Measurements from ENCODE around the gene TNRC6B. TPM values are rescaled to one million over a fixed set of nuclear protein-coding genes. Genes with fewer than 3 reads are reported as not detected.

TNRC6B gene
- total and polyA plus RNA-seq, 4 donors, result 6.2 to 70.4 (median 26.5) TPM

DNA sequence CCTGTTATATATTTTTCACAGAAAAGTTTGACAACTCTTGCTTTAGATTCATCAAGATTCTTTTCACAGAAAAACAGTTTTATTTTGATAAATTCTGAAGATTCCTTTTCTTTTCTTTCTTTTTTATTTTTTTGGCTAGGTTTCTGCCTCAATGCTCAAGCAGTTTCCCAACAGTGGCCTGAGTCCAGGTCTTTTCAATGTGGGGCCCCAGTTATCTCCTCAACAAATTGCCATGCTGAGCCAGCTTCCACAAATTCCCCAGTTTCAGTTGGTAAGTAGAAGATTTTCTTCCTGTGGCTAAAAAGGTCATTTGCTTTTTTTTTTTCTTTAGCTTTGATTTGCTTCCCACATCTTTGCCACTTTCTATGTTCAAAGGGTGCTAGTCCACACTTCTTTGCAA lies 122.6 kb downstream of the TNRC6B start:
- peak; percentile 21 to 73 (median 52) for DNase-seq
- peaks cover 0 to 18% (median 1%) of the 10 kb centered on the region in 5 donors for H3K4me1 ChIP-seq (ENCODE audit: control insufficient read depth in 5 of 5, insufficient read depth in 5 of 5, low read length in 5 of 5)
- H3K9me3 ChIP-seq (ENCODE audit: control insufficient read depth in 4 of 4, insufficient read depth in 3 of 4, low read length in 3 of 4), result no peaks in the 10 kb centered on the region
- peaks cover 15 to 27% (median 22%) of the 10 kb centered on the region in 4 donors for H3K36me3 ChIP-seq (ENCODE audit: control insufficient read depth in 4 of 4, insufficient read depth in 4 of 4, low read length in 4 of 4)
- TF ChIP-seq CTCF (IDR thresholded peaks at IDR 0.05; ENCODE audit: control extremely low read depth, extremely low read depth), result no peak
- no peak overlapping the region for H3K4me3 ChIP-seq
- no peak overlapping the region for H3K9ac ChIP-seq (ENCODE audit: insufficient read depth in 1 of 2, low read length in 2 of 2)
- no peak for ATAC-seq (ENCODE audit: insufficient read depth, low FRiP score)
- H3K27ac ChIP-seq (ENCODE audit: low read depth in 1 of 2, low read length in 1 of 2), result no peak overlapping the region
- H3K27me3 ChIP-seq (ENCODE audit: control insufficient read depth in 3 of 3, insufficient read depth in 3 of 3, low read length in 2 of 3), result no peaks in the 10 kb centered on the region

GRCh38 chr22:40300884-40301672 lies 123.4 kb downstream of the TNRC6B start:
- WGBS, 2 donors, result 94 to 96% methylated on average over 11 of the region's 11 CpGs
- no peak overlapping the region for H3K27ac ChIP-seq (ENCODE audit: low read depth in 1 of 2, low read length in 1 of 2)
- no peaks in the 10 kb centered on the region for H3K9me3 ChIP-seq (ENCODE audit: control insufficient read depth in 4 of 4, insufficient read depth in 3 of 4, low read length in 3 of 4)
- H3K4me3 ChIP-seq, result no peak overlapping the region
- peaks cover 13 to 31% (median 21%) of the 10 kb centered on the region in 4 donors for H3K36me3 ChIP-seq (ENCODE audit: control insufficient read depth in 4 of 4, insufficient read depth in 4 of 4, low read length in 4 of 4)
- ATAC-seq (ENCODE audit: insufficient read depth, low FRiP score), result no peak
- no peak overlapping the region for H3K9ac ChIP-seq (ENCODE audit: insufficient read depth in 1 of 2, low read length in 2 of 2)
- H3K4me1 ChIP-seq (ENCODE audit: control insufficient read depth in 5 of 5, insufficient read depth in 5 of 5, low read length in 5 of 5), result peaks cover 0 to 18% (median 1%) of the 10 kb centered on the region in 5 donors
- H3K27me3 ChIP-seq (ENCODE audit: control insufficient read depth in 3 of 3, insufficient read depth in 3 of 3, low read length in 2 of 3), result no peaks in the 10 kb centered on the region
- DNase-seq, result no peak
- TF ChIP-seq CTCF (IDR thresholded peaks at IDR 0.05; ENCODE audit: control extremely low read depth, extremely low read depth), result no peak

GRCh38 chr22:40302149-40302548 lies 124.4 kb downstream of the TNRC6B start:
- DNase-seq (no peak), ATAC-seq (ENCODE audit: insufficient read depth, low FRiP score) (no peak)
- Histone ChIP-seq H3K9me3 (ENCODE audit: control insufficient read depth in 4 of 4, insufficient read depth in 3 of 4, low read length in 3 of 4) (no peaks in the 10 kb centered on the region), H3K27ac (ENCODE audit: low read depth in 1 of 2, low read length in 1 of 2) (no peak overlapping the region), H3K4me1 (ENCODE audit: control insufficient read depth in 5 of 5, insufficient read depth in 5 of 5, low read length in 5 of 5) (peaks cover 0 to 18% (median 1%) of the 10 kb centered on the region in 5 donors), H3K27me3 (ENCODE audit: control insufficient read depth in 3 of 3, insufficient read depth in 3 of 3, low read length in 2 of 3) (no peaks in the 10 kb centered on the region), H3K4me3 (no peak overlapping the region), H3K36me3 (ENCODE audit: control insufficient read depth in 4 of 4, insufficient read depth in 4 of 4, low read length in 4 of 4) (peaks cover 11 to 30% (median 21%) of the 10 kb centered on the region in 4 donors), H3K9ac (ENCODE audit: insufficient read depth in 1 of 2, low read length in 2 of 2) (no peak overlapping the region)
- WGBS, 2 donors, result 97 to 100% methylated on average over 11 of the region's 11 CpGs
- no peak for TF ChIP-seq CTCF (IDR thresholded peaks at IDR 0.05; ENCODE audit: control extremely low read depth, extremely low read depth)

Measured in lung (tissue), 12 donors.